T-cell (primary cell): ENCODE measurements around the gene RAB14. TPM values are rescaled to one million over a fixed set of nuclear protein-coding genes. Genes with fewer than 3 reads are reported as not detected.
A peak's percentile ranks its signal among the peaks of the same experiment; 100 is the strongest.

ENCODE experiments used
- ATAC-seq, 4 experiments: fragments of 200-7000 bp in 3 of 4; fragments of 150-1000 bp in 1 of 4; cut with Tn5 transposase; replicated peaks in 1 of 4; 1 replicate in 3 of 4; 2 replicates in 1 of 4; pipeline ENCODE4 v1.10.0; 2021; ENCODE audit warnings: moderate library complexity in 3 of 4, mild to moderate bottlenecking in 2 of 4, moderate number of reproducible peaks in 1 of 4
- CTCF ChIA-PET, 2 donors: fragments of 300-600 bp; sonication (Branson Sonifier 250); formaldehyde crosslinking; loops; one replicate each; lab custom pipeline; 2022; ENCODE audit warnings: antibody characterized with exemption in 2 of 2; lab: Charles Lee
- POLR2A ChIA-PET, 2 donors: fragments of 300-600 bp; sonication (Branson Sonifier 250); formaldehyde crosslinking; loops; one replicate each; lab custom pipeline; 2022; ENCODE audit warnings: antibody characterized with exemption in 2 of 2; lab: Charles Lee
- DNase-seq, 35 experiments: peaks; one replicate each; pipeline versions ENCODE4 v3.0.0 to v3.0.0-alpha.2; 2013 to 2023
- H3K27ac ChIP-seq: one replicate; pipeline ENCODE4 v1.5.1; 2013; ENCODE audit warnings: low read length
- H3K27me3 ChIP-seq, 2 experiments: replicated peaks in 1 of 2; 1 replicate in 1 of 2; 2 replicates in 1 of 2; pipeline versions ENCODE4 v1.6.1 to v1.7.0; 2013; ENCODE audit warnings: low read length in 1 of 2, mixed read lengths in 1 of 2; ENCODE audit not compliant: control insufficient read depth in 2 of 2, insufficient read depth in 2 of 2; ENCODE audit errors: extremely low read depth in 1 of 2
- H3K36me3 ChIP-seq, 2 donors: 1 replicate in 1 of 2; 2 replicates in 1 of 2; pipeline versions ENCODE4 v1.6.1 to v1.7.0; 2013; ENCODE audit warnings: low read length in 1 of 2; ENCODE audit not compliant: control insufficient read depth in 2 of 2, insufficient read depth in 1 of 2; ENCODE audit errors: extremely low read depth in 1 of 2
- H3K4me1 ChIP-seq, 2 experiments: 1 replicate in 1 of 2; 2 replicates in 1 of 2; pipeline versions ENCODE4 v1.6.1 to v1.7.0; 2013; ENCODE audit warnings: low read length in 2 of 2, mixed read lengths in 1 of 2; ENCODE audit not compliant: insufficient read depth in 2 of 2, control insufficient read depth in 1 of 2; ENCODE audit errors: extremely low read depth in 1 of 2
- H3K4me3 ChIP-seq, 2 donors: 1 replicate in 1 of 2; 2 replicates in 1 of 2; pipeline versions ENCODE4 v1.5.1 to v1.7.0; 2013; ENCODE audit warnings: mild to moderate bottlenecking in 2 of 2, low read length in 1 of 2, moderate library complexity in 1 of 2; ENCODE audit not compliant: control insufficient read depth in 1 of 2; ENCODE audit errors: extremely low read depth in 1 of 2
- H3K9me3 ChIP-seq: 2 replicates; pipeline ENCODE4 v1.7.0; 2013
- H3K27ac Mint-ChIP-seq, 2 donors: one replicate each; pipeline ENCODE4 v1.8.0; 2020 to 2021; ENCODE audit warnings: mild to moderate bottlenecking in 2 of 2, mixed read lengths in 2 of 2
- H3K27me3 Mint-ChIP-seq, 2 donors: one replicate each; pipeline ENCODE4 v1.8.0; 2021 to 2022; ENCODE audit warnings: mixed read lengths in 2 of 2
- H3K36me3 Mint-ChIP-seq: one replicate; pipeline ENCODE4 v1.8.0; 2021; ENCODE audit warnings: mixed read lengths
- H3K4me1 Mint-ChIP-seq, 3 donors: one replicate each; pipeline ENCODE4 v1.8.0; 2020 to 2022; ENCODE audit warnings: mixed read lengths in 3 of 3, mild to moderate bottlenecking in 1 of 3
- H3K4me3 Mint-ChIP-seq, 3 donors: one replicate each; pipeline ENCODE4 v1.8.0; 2020 to 2022; ENCODE audit warnings: mild to moderate bottlenecking in 3 of 3, mixed read lengths in 3 of 3, moderate library complexity in 3 of 3
- H3K9me3 Mint-ChIP-seq, 3 donors: one replicate each; pipeline ENCODE4 v1.8.0; 2020 to 2022; ENCODE audit warnings: mixed read lengths in 3 of 3
- WGBS: methylation state at CpG from one replicate; pipeline ENCODE4 v1.1.5; 2013; ENCODE audit warnings: missing lambda C conversion rate; ENCODE audit not compliant: insufficient coverage; 5-methylcytosine and 5-hydroxymethylcytosine counted together
- total RNA-seq, 35 experiments: library from RNA in 6 of 35; stranded (reverse) in 6 of 35; fragments of 120-200 nt in 1 of 35; gene quantifications; one replicate each; pipeline versions ENCODE4 v1.2.1 to v1.2.4 and lab custom pipeline; 2013 to 2026

RAB14 gene
- total RNA-seq, 5 donors from 2014 or later (not counting 1 experiment from before 2014, with no cell fraction given), result 42.4 to 56.6 (median 50.5) TPM

GRCh38 chr9:121191235-121191634 lies 10.4 kb downstream of the RAB14 start:
- peaks cover 85 to 89% (median 88%) of the 10 kb centered on the region in 3 donors for H3K4me1 Mint-ChIP-seq
- WGBS, result no CpG with 5 or more reads among the region's 2 CpGs
- CTCF ChIA-PET, result no interaction called here
- no peaks in the 10 kb centered on the region for H3K9me3 Mint-ChIP-seq
- H3K4me3 Mint-ChIP-seq, result peak overlapping the region in 1 of 3 donors; percentile 13
- Histone ChIP-seq H3K9me3 (no peaks in the 10 kb centered on the region), H3K36me3 (peaks cover 0 to 20% of the 10 kb centered on the region in 2 donors), H3K4me1 (peaks cover 9 to 11% of the 10 kb centered on the region in 2 experiments), H3K4me3 (no peak overlapping the region), H3K27me3 (no peaks in the 10 kb centered on the region), H3K27ac (no peak overlapping the region)
- no peaks in the 10 kb centered on the region for H3K27me3 Mint-ChIP-seq
- POLR2A ChIA-PET, result interaction anchor here in 1 of 2 donors (1.0 to 1.2 kb wide), 2 partner anchors 11 to 70 kb away, joined by 3 to 5 read pairs; no protein-coding TSS in a partner anchor
- no peak for ATAC-seq
- peak overlapping the region in 1 of 2 donors; percentile 64 for H3K27ac Mint-ChIP-seq
- H3K36me3 Mint-ChIP-seq, result peaks cover 20% of the 10 kb centered on the region
- DNase-seq, result no peak

DNA sequence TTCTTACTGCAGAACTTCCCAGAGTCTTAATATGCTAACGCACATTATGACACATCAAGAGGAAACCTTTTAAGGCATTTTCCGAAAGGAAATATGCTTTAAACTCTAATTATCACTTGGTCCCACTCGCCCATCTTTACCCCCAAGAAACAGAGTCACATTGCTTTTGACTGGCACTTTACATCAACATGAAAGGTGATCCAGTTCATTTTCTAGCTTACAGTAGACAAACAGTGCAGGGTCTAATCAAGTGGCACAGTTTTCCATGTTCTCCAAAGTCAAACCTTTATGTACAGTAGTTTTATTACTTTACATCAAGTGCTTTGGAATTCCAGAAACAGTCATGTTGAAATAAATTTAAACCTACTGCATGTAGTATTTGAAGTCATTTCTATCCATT lies 12.0 kb downstream of the RAB14 start:
- no peak for DNase-seq
- Histone ChIP-seq H3K4me1 (peaks cover 7 to 18% of the 10 kb centered on the region in 2 experiments), H3K4me3 (no peak overlapping the region), H3K36me3 (peaks cover 0 to 30% of the 10 kb centered on the region in 2 donors), H3K9me3 (no peaks in the 10 kb centered on the region), H3K27ac (no peak overlapping the region), H3K27me3 (no peaks in the 10 kb centered on the region)
- Mint-ChIP-seq H3K4me3 (no peak overlapping the region), H3K36me3 (peaks cover 34% of the 10 kb centered on the region), H3K9me3 (no peaks in the 10 kb centered on the region), H3K27me3 (no peaks in the 10 kb centered on the region), H3K4me1 (peaks cover 86 to 89% (median 88%) of the 10 kb centered on the region in 3 donors), H3K27ac (no peak overlapping the region)
- ChIA-PET POLR2A (interaction anchor here in 1 of 2 donors (0.6 kb wide), 1 partner anchor 10 kb away, joined by 3 read pairs; no protein-coding TSS in a partner anchor), CTCF (no interaction called here)
- no peak for ATAC-seq
- WGBS, result 95% methylated on average over 3 of the region's 3 CpGs

GRCh38 chr9:121189006-121189405 lies 12.7 kb downstream of the RAB14 start:
- POLR2A ChIA-PET, result interaction anchor here in 1 of 2 donors (1.7 kb wide), 1 partner anchor 10 kb away, joined by 6 read pairs; no protein-coding TSS in a partner anchor
- WGBS, result no CpG with 5 or more reads among the region's 1 CpG

GRCh38 chr9:121187636-121188305 lies 13.9 kb downstream of the RAB14 start:
- H3K9me3 ChIP-seq, result no peaks in the 10 kb centered on the region
- no peak overlapping the region for H3K4me3 ChIP-seq
- no peaks in the 10 kb centered on the region for H3K9me3 Mint-ChIP-seq
- H3K36me3 ChIP-seq, result peaks cover 0 to 43% of the 10 kb centered on the region in 2 donors
- DNase-seq (no peak), ATAC-seq (no peak)
- ChIA-PET CTCF (interaction anchor here in 1 of 2 donors (0.9 to 1.2 kb wide), 2 partner anchors 10 to 17 kb away, joined by 3 to 5 read pairs; no protein-coding TSS in a partner anchor), POLR2A (interaction anchor here in 1 of 2 donors (1.7 kb wide), 1 partner anchor 11 kb away, joined by 6 read pairs; no protein-coding TSS in a partner anchor)
- no peaks in the 10 kb centered on the region for H3K27me3 Mint-ChIP-seq
- H3K4me1 Mint-ChIP-seq, result peaks cover 68 to 91% (median 89%) of the 10 kb centered on the region in 3 donors
- H3K4me1 ChIP-seq, result peaks cover 7 to 12% of the 10 kb centered on the region in 2 experiments
- H3K27ac ChIP-seq, result peak overlapping the region; percentile 2
- H3K4me3 Mint-ChIP-seq, result no peak overlapping the region
- H3K27ac Mint-ChIP-seq, result peak overlapping the region; percentile 8 to 69
- no peaks in the 10 kb centered on the region for H3K27me3 ChIP-seq
- H3K36me3 Mint-ChIP-seq, result peaks cover 39% of the 10 kb centered on the region
- WGBS, result no CpG with 5 or more reads among the region's 3 CpGs

More at GRCh38 chr9:121189006-121189405, 12.7 kb downstream of the RAB14 start:
- H3K9me3 ChIP-seq, result no peaks in the 10 kb centered on the region
- Mint-ChIP-seq H3K27me3 (no peaks in the 10 kb centered on the region), H3K4me3 (no peak overlapping the region), H3K27ac (peak overlapping the region; percentile 28 to 69), H3K9me3 (no peaks in the 10 kb centered on the region), H3K36me3 (peaks cover 34% of the 10 kb centered on the region), H3K4me1 (peaks cover 80 to 89% (median 88%) of the 10 kb centered on the region in 3 donors)
- no peaks in the 10 kb centered on the region for H3K27me3 ChIP-seq
- no peak overlapping the region for H3K4me3 ChIP-seq
- CTCF ChIA-PET, result interaction anchor here in 1 of 2 donors (0.9 to 1.2 kb wide), 3 partner anchors 8 to 13 kb away, joined by 3 to 5 read pairs (median 5); partner anchors contain the start of gene RAB14
- ATAC-seq, result no peak
- H3K4me1 ChIP-seq, result peaks cover 7 to 17% of the 10 kb centered on the region in 2 experiments
- no peak for DNase-seq
- H3K27ac ChIP-seq, result no peak overlapping the region
- peaks cover 0 to 34% of the 10 kb centered on the region in 2 donors for H3K36me3 ChIP-seq

GRCh38 chr9:121185774-121186403 lies 15.8 kb downstream of the RAB14 start:
- CTCF ChIA-PET, result interaction anchor here in 1 of 2 donors (0.6 to 1.3 kb wide), 8 partner anchors 11 to 78 kb away, joined by 3 to 5 read pairs (median 4); no protein-coding TSS in a partner anchor
- H3K4me3 ChIP-seq, result no peak overlapping the region
- H3K9me3 ChIP-seq, result no peaks in the 10 kb centered on the region
- Mint-ChIP-seq H3K27ac (peak overlapping the region; percentile 83), H3K27me3 (no peaks in the 10 kb centered on the region), H3K36me3 (peaks cover 47% of the 10 kb centered on the region), H3K4me1 (peaks cover 59 to 82% (median 80%) of the 10 kb centered on the region in 3 donors), H3K4me3 (peak overlapping the region in 1 of 3 donors; percentile 15), H3K9me3 (no peaks in the 10 kb centered on the region)
- H3K4me1 ChIP-seq, result peaks cover 4 to 11% of the 10 kb centered on the region in 2 experiments
- peak overlapping the region; percentile 35 for H3K27ac ChIP-seq
- no peaks in the 10 kb centered on the region for H3K27me3 ChIP-seq
- WGBS, result 71% methylated on average over 1 of the region's 4 CpGs
- ATAC-seq (peak; percentile 37 to 42 (median 40)), DNase-seq (no peak)
- POLR2A ChIA-PET, result interaction anchor here (0.5 to 0.6 kb wide), 2 partner anchors 13 to 24 kb away, joined by 3 to 4 read pairs; no protein-coding TSS in a partner anchor
- peaks cover 6 to 51% of the 10 kb centered on the region in 2 donors for H3K36me3 ChIP-seq
